HG02678 (cell line): ENCODE results near the gene CCM2.

Experiments used
- ATAC-seq: cut with Tn5 transposase; IDR thresholded peaks from one replicate; pipeline ENCODE4 v1.9.1; 2021; ENCODE audit warnings: mild to moderate bottlenecking, moderate library complexity; ENCODE audit not compliant: unreplicated experiment

Gene CCM2

GRCh38 chr7:45118292-45118691 is 118.3 kb downstream of the CCM2 start:
- no peak for ATAC-seq

- no peak for ATAC-seq
Observed at GRCh38 chr7:45118889-45119331, 118.9 kb downstream of the CCM2 start.

- no peak for ATAC-seq
Observed at GRCh38 chr7:45119550-45119949, 119.5 kb downstream of the CCM2 start.

- ATAC-seq = no peak
Observed at GRCh38 chr7:45122975-45123860, 123.2 kb downstream of the CCM2 start.

- no peak for ATAC-seq
Observed at GRCh38 chr7:45123913-45124710, 124.1 kb downstream of the CCM2 start.

GRCh38 chr7:45125193-45125904 is 125.3 kb downstream of the CCM2 start:
- ATAC-seq = no peak
